Heart left ventricle (tissue), 13 donors: ENCODE results near the gene ZNF576.

Source experiments
- POLR2A ChIP-seq, 2 donors: fragments of 450-650 bp; IDR thresholded peaks; one replicate each; pipeline ENCODE4 v1.6.1; 2017; ENCODE audit warnings: antibody characterized with exemption in 2 of 2, mild to moderate bottlenecking in 2 of 2, moderate library complexity in 2 of 2
- TF ChIP-seq, protein P1 (sequence below), 12 donors: fragments of 200-600 bp; sonication (generic) in 4 of 12; IDR thresholded peaks; one replicate each; pipeline versions ENCODE4 v1.5.0 to v1.8.0; 2018 to 2022; ENCODE audit warnings: antibody characterized with exemption in 12 of 12, mild to moderate bottlenecking in 5 of 12
- donor health status: ischemic (EF 13 %, LVEDD 7.1; RV severe dilation, severe dysfunction).
- donor health status: DM: no; HTN: yes; CAD: no.
- donor health status: DM: no; HTN: no; CAD: no.
- donor health status: ischemic (EF 25% LVEDD 6.9; RV normal size, moderate dysfunction).
- donor health status: ischemic (EF 25% LVEDD 5.7; RV mildly dilated, moderate dysfunction).
- donor health status: ischemic (EF 35%, LVEDD 5.7; RV mildly dilated, moderate dysfunction).
- donor health status: nonischemic (EF 11% LVEDD 7.7; RV severe dilation, severe dysfunction).
- donor health status: DM: yes; HTN: yes; CAD: no.
- donor health status: PGD.
- donor health status: ischemic (EF 29% LVEDD 5.4; RV normal size, mild dysfunction).
- donor health status: nonischemic (EF 23%, LVEDD 6.1; RV moderate dilation, normal function).

DNA sequence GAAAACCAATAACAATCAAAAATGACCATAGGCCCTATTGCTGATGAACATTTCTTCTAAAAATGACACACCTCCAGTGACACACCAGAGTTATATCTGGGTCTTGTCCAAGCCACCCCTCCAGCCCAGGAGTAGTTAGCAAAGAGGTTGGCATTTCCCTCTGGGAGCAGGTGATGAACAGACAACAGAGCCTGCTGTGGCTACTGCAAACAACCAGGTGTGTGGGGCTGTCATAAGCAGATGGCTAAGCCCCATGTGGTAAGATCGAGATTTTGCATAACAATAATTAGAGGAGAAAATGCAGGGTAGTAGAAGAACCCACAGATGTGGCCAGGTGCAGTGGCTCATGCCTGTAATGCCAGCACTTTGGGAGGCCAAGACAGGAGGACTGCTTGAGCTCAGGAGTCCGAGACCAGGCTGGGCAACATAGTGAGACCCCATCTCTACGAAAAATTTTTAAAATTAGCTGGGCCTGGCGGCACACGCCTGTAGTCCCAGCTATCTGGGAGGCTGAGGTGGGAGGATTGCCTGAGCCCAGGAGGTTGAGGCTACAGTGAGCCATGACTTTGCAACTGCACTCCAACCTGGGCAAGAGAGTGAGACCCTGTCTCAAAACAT is 26.1 kb upstream of the ZNF576 start:
- TF ChIP-seq, protein P1, sequence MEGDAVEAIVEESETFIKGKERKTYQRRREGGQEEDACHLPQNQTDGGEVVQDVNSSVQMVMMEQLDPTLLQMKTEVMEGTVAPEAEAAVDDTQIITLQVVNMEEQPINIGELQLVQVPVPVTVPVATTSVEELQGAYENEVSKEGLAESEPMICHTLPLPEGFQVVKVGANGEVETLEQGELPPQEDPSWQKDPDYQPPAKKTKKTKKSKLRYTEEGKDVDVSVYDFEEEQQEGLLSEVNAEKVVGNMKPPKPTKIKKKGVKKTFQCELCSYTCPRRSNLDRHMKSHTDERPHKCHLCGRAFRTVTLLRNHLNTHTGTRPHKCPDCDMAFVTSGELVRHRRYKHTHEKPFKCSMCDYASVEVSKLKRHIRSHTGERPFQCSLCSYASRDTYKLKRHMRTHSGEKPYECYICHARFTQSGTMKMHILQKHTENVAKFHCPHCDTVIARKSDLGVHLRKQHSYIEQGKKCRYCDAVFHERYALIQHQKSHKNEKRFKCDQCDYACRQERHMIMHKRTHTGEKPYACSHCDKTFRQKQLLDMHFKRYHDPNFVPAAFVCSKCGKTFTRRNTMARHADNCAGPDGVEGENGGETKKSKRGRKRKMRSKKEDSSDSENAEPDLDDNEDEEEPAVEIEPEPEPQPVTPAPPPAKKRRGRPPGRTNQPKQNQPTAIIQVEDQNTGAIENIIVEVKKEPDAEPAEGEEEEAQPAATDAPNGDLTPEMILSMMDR (IDR thresholded peaks at IDR 0.05), result no peak
- no peak for TF ChIP-seq POLR2A (IDR thresholded peaks at IDR 0.05)
